NCI-H1048 (cell line): Measurements from ENCODE around the gene EYA4.

Source experiments
- DNase-seq: peaks from one replicate; lab custom pipeline; 2025; lab: John Stamatoyannopoulos, UW

Gene EYA4

DNA sequence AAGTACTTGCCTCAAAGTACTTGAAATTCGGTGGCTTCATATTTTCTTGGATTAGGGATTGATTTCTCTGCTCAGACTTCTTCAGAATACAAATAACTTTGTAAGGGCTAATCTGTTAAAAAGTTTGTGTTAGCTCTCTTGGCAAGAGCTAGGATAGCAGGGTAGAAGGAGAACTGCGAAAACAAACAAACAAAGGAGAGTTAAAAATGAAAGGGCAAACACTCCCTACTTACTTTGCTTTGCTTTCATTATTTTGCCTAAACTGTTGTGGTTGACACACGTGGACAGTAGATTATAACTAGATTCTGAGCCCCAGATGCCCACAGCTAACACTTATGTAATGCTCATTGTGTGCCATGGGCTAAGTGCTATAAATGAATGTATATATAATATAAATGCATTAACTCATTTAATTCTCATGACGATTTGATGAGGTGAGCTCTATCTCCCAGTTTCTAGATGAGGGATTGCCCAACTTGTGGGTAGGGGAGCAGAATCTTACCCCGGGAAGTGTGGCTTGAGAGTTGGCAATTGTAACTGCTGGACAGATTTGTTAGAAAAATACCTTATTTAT is 48.7 kb downstream of the EYA4 start:
- DNase-seq, result no peak

DNA sequence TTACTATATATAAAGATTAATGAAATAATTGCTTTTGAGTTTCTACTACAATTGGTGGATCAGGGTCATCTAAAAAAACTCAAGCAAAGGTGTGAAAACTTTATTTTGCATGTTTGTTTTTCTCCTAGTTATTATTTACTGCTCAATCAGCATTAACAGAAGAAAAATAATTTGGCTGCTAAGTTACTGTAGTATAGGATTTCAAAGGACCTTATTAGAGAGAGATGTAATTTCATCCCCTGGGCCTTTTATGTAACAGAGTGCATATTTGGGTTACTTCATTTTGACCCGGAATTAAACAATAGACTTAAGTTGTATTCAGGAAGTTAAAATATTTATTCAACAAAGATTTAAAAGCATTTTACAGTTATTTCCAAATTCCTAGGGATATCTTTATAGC is 49.8 kb downstream of the EYA4 start:
- DNase-seq, result no peak

DNA sequence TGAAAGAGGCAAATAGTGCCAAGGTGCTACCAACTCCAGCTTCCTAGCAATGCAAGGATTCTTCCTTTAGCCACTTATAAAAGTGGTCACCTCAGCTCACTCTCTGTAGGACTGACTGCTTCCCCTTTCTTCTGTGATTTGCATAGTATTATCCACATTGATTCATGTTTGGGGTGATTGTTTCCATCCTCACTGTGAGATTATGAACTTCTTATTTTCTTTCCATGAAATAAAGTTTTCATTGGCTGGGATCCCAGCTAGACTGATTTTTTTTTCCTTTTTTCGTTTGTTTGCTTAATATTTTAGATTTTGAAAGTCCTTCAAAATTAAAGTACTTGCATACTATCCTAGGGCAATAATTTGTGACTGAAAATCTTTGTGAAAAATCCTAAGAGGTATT is 50.5 kb downstream of the EYA4 start:
- no peak for DNase-seq

GRCh38 chr6:133297657-133298056 is 56.5 kb downstream of the EYA4 start:
- DNase-seq, result no peak

DNA sequence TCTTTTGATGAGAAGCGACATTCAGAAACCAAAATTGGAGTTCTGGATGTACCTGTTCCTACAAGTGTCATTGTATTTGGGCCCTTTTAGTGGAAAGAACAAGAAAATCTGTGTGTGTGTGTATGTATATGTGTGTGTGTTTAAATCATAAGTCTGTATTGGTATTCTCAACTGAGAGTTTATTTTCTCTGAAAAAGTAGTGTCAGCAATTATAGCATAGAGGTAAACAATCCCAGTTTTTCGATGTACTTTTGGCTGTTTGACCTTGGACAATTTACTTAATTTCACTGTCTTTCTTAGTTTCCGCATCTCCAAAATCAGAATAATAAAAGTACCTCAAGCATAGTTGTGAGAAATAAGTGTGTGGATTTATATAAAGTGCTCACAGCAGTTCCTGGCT is 57.2 kb downstream of the EYA4 start:
- DNase-seq, result no peak

DNA sequence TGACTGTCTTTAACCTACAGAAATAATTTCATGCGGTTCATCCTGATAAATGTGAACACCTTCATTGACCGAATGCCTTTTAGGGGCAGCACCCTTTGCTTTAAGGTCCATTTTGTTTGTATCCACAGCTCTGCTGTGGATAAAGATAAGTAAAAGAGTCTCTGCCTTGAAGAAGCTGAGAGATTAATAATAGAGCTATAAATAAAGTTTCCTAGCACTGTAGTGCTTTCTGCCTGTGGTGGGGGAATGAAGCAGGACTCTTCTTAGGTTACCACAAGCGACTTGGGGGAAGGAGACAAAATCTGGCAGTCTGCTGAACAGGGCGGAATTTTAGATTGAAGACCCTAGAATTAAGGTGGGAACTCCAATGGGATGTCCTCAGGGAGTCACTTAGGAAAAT is 57.6 kb downstream of the EYA4 start:
- no peak for DNase-seq

DNA sequence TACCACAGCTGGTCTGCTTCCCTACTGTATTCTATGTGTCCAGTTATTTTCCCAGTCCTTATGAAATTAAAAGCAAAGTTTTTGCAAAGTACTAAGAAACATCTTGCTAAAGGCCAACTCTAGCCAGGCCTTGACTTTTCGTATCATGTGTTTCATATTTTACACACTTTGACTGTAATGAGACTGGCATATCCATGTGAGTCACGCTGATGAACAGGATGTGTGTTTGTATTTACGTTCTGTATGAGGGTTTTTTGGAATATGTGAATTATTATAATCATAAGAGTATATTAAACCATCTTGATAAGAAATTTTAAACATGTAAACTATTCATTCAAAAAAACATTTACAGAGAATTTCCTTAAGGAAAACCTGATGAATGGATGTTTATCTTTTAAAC is 59.7 kb downstream of the EYA4 start:
- no peak for DNase-seq

DNA sequence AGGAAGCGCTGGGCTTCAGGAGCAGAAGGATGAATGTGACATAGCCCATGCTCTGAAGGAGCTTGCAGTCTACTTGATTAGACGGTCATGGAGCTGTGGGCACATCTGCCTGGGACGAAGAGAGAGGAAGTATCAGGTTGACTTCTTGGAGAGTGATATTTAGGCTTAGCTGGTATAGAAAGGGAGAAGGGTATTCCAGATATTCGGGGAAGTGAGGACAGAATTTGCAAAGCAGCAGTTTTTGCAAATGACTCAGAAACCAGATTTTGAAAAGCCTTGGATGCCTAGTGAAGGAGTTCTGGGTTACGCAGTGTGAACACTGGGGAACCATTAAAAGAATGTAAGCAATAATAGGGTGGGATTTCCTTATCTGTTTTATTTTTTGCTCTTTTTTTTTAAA is 60.7 kb downstream of the EYA4 start:
- no peak for DNase-seq

DNA sequence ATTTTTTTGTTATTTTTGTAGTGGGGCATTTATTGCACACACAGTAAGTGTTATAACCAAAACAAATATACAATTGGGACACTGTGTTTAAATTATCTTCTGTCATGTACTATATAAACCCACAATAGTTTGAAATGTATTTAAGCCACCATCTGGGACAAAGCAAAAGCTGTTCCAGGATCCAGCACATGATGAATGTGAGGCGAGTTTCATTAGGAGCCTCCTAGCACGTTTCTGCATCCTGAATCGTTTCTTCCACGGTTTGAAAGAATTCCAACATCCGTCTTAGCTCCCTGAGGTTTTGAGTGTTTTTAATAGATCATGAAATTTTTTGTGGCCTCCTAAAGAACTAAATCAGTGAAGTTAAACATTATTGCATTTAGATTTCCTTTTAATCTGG is 65.8 kb downstream of the EYA4 start:
- no peak for DNase-seq

DNA sequence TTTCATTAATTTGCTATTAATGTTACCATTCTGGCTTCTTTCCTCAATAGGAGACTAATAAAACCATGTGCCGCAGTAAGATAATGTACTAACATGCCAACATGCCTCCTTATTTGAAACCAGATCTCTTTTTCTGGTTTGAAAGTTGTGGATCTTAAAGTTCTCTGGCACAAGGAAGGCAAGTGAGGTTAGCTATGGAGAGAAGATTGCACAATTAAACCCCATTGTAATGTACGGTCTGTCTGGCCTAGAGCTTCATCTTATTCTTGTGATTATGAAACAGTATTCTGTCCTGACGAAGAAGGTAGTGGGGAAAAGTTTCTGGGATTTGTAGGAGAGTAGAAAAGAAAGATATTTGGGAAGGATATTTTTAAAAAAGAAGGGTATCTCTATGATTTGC is 68.4 kb downstream of the EYA4 start:
- DNase-seq, result no peak

GRCh38 chr6:133312006-133312405 is 70.8 kb downstream of the EYA4 start:
- no peak for DNase-seq

- no peak for DNase-seq
Observed at GRCh38 chr6:133313068-133313467, 71.9 kb downstream of the EYA4 start.

- DNase-seq, result no peak
Observed at GRCh38 chr6:133314947-133315346, 73.8 kb downstream of the EYA4 start.

DNA sequence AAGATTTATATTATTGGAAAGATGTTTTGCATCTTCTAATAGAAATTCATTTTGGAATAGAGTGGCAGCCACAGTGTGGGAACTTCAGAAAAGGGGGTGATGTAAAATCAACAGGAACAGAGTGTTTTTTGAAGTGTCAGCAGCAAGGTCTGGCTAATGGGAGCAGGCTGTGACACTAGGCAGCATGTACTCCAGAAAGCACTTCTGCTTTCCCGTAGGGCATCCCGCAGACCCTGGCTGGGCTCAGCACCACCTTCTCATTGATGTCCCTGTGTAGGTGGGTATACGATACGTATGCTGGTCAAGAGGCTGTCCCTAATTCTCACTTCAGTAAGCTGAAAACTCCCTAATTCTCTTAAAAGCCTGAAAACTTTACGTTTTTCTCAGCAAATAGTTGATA is 74.7 kb downstream of the EYA4 start:
- DNase-seq, result no peak

GRCh38 chr6:133317704-133318103 is 76.5 kb downstream of the EYA4 start:
- DNase-seq, result no peak

DNA sequence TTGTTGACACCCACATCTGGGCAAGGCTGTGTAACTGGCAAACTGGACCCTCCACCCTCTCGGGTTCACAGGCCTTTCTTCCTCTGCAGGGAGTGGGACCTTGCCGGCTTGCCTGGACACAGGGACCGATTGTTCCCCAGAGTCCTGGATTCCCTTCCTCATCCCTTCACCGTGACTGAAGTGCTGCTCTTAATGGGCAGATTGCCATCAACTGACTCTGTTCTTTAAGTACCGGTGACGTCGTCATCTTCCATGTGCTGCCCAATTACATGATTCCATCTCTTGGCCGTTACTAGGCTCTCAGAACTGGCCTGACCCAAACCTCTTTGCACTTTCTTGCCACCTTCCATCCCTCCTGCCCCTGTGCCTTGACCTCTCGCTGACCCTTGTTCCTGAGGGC is 85.4 kb downstream of the EYA4 start:
- DNase-seq, result no peak

- no peak for DNase-seq
Observed at GRCh38 chr6:133333852-133334251, 92.7 kb downstream of the EYA4 start.

GRCh38 chr6:133337308-133337707 is 96.2 kb downstream of the EYA4 start:
- no peak for DNase-seq

GRCh38 chr6:133339543-133340384 is 98.6 kb downstream of the EYA4 start:
- DNase-seq, result no peak

DNA sequence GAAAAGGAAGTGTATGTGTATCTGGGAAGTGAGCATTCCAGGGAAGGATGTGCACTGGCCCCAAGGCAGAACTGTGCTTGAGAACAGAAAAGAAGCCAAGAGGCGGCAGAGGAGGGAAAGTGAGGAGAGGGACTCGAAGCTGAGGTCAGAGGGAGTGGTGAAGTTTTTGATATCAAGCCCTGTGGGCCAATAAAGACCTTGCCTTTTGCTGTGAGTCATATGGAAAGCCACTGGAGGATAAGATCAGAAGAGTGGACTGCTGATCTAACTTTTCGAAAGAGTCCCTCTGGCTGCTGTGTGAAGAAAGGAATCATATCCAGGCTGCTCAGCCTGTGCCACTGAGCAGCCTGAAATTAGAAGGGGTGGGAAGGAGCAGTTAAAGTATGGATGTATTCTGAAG is 99.4 kb downstream of the EYA4 start:
- DNase-seq, result no peak

DNA sequence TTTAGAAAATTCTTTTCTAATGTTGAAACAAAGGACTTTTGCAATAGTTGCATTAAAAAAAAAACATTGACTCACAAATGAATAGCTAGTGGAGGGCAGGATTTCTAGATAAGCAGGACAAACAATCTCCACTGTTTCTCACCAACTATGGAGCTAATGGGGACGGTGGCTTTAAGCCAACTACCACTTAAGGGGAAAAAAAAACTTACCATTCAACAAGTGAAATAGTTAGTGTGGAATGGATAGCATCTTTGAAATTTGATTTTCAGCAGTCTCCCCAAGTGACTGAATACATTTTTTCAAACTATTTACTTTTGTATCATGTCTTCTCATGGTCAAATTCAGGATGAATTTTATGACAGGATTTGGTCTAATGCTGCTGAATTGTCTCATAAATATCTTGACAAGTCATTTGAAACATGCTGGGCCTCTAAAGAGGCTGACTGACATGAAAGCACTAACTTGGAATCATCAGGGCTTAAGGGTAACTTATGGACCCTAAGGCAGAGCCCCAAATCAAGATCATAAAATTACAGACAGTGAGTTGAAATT is 100.5 kb downstream of the EYA4 start:
- DNase-seq, result no peak

- DNase-seq, result no peak
Observed at GRCh38 chr6:133343220-133343619, 102.1 kb downstream of the EYA4 start.

DNA sequence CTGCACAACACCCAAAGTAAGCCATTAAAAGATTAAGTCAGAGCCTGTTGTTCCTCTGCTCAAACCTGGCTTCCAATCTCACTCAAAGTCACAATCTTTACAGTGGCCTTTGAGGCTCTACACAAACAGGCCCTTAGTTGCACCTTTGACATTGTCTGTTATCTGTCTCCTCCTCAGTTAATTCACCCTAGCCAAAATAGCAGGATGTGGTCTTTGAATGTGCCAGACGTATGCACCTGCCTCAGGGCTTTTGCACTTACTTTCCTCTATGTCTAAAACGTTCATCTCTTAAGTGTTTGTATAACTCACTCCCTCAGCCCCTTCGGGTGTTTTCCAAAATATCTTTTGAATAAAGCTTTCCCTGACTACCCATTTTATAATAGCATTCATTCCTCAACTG is 107.7 kb downstream of the EYA4 start:
- DNase-seq, result no peak

DNA sequence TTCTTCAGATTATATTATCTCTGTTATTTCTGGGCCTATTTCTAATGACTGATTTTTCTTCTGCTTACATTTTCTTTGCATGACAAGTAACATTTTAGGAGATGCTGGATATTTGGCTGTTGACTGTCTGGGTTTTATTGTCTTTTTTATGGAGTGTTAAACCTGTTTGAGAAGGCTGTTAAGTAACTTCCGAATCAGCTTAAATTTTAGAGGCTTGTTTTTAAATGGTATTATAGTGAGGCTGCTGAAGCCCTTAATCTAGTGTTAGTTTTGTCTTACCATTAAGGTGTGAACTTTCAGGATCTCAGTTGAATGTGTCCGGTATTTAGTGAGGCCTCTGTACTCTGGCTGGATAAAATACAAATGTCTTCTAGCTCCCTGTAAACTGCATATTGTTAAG is 109.8 kb downstream of the EYA4 start:
- DNase-seq, result no peak
